DND-41 (cell line): ENCODE measurements around the gene SLC24A4.

ENCODE experiments used
- ATAC-seq: fragments of 200-7000 bp; cut with Tn5 transposase; 3 replicates; pipeline ENCODE4 v1.9.1; 2021; ENCODE audit warnings: low read depth; ENCODE audit not compliant: insufficient read depth
- DNase-seq: peaks from one replicate; pipeline ENCODE4 v3.0.0-alpha.2; 2020
- H2AFZ ChIP-seq: 2 replicates; pipeline ENCODE4 v1.6.0; 2012; ENCODE audit warnings: low read depth, low read length
- H3K27ac ChIP-seq: 2 replicates; pipeline ENCODE4 v1.5.1; 2012; ENCODE audit warnings: low read length, inconsistent platforms
- H3K27me3 ChIP-seq: fragments of 200-600 bp; sonication (generic); 2 replicates; pipeline ENCODE4 v1.6.0; 2012; ENCODE audit warnings: low read length, mild to moderate bottlenecking, inconsistent platforms; ENCODE audit not compliant: insufficient read depth, poor library complexity
- H3K36me3 ChIP-seq: 2 replicates; pipeline ENCODE4 v1.5.1; 2012; ENCODE audit warnings: low read length, inconsistent platforms; ENCODE audit not compliant: insufficient read depth
- H3K4me1 ChIP-seq: 2 replicates; pipeline ENCODE4 v1.5.1; 2012; ENCODE audit warnings: mild to moderate bottlenecking, low read length; ENCODE audit not compliant: insufficient read depth
- H3K4me2 ChIP-seq: 2 replicates; pipeline ENCODE4 v1.6.0; 2012; ENCODE audit warnings: mild to moderate bottlenecking, moderate library complexity, low read length, inconsistent platforms; ENCODE audit not compliant: insufficient read depth
- H3K4me3 ChIP-seq, 2 experiments: fragments of 200-600 bp in 1 of 2; shearing (Covaris generic) in 1 of 2; 2 replicates each; pipeline ENCODE4 v1.5.1; 2012 to 2016; ENCODE audit warnings: inconsistent platforms in 2 of 2, low read length in 2 of 2, mild to moderate bottlenecking in 2 of 2, low read depth in 1 of 2, moderate library complexity in 1 of 2
- H3K79me2 ChIP-seq: 2 replicates; pipeline ENCODE4 v1.6.0; 2012; ENCODE audit warnings: low read length, inconsistent platforms; ENCODE audit not compliant: insufficient read depth
- H3K9ac ChIP-seq: 2 replicates; pipeline ENCODE4 v1.6.0; 2012; ENCODE audit warnings: low read depth, mild to moderate bottlenecking, inconsistent platforms, low read length, moderate library complexity
- H3K9me3 ChIP-seq: 2 replicates; pipeline ENCODE4 v1.5.1; 2012; ENCODE audit warnings: low read length, moderate library complexity, mild to moderate bottlenecking, inconsistent platforms; ENCODE audit not compliant: insufficient read depth, severe bottlenecking
- H4K20me1 ChIP-seq: 2 replicates; pipeline ENCODE4 v1.6.0; 2012; ENCODE audit warnings: low read length; ENCODE audit not compliant: insufficient read depth
- CTCF ChIP-seq: IDR thresholded peaks from 2 replicates; pipeline ENCODE4 v1.5.1; 2012; ENCODE audit warnings: borderline replicate concordance, low read length, moderate library complexity, mild to moderate bottlenecking; ENCODE audit not compliant: poor library complexity, severe bottlenecking; ENCODE audit errors: extremely low read depth
- EZH2 ChIP-seq: IDR thresholded peaks from 3 replicates; pipeline ENCODE4 v1.6.1; 2012; ENCODE audit warnings: borderline replicate concordance, low read depth, mild to moderate bottlenecking, moderate library complexity, low read length, inconsistent platforms; ENCODE audit not compliant: severe bottlenecking

The SLC24A4 gene

GRCh38 chr14:92523752-92524151, 200.8 kb downstream of the SLC24A4 start:
- Histone ChIP-seq H3K4me2 (no peak overlapping the region), H2AFZ (no peak overlapping the region), H3K4me3 (no peak overlapping the region), H3K9ac (no peak overlapping the region), H3K9me3 (no peaks in the 10 kb centered on the region), H3K79me2 (no peaks in the 10 kb centered on the region), H4K20me1 (no peaks in the 10 kb centered on the region), H3K36me3 (no peaks in the 10 kb centered on the region), H3K27ac (no peak overlapping the region), H3K4me1 (no peaks in the 10 kb centered on the region), H3K27me3 (no peaks in the 10 kb centered on the region)
- TF ChIP-seq EZH2 (no peak), CTCF (no peak)
- ATAC-seq: no peak
- no peak for DNase-seq

- H3K9ac ChIP-seq: no peak overlapping the region
- H3K9me3 ChIP-seq: no peaks in the 10 kb centered on the region
- TF ChIP-seq CTCF (no peak), EZH2 (no peak)
- DNase-seq: no peak
- no peak overlapping the region for H3K4me2 ChIP-seq
- H3K27me3 ChIP-seq: no peaks in the 10 kb centered on the region
- no peaks in the 10 kb centered on the region for H3K79me2 ChIP-seq
- no peak for ATAC-seq
- no peak overlapping the region for H3K4me3 ChIP-seq
- no peaks in the 10 kb centered on the region for H3K36me3 ChIP-seq
- H2AFZ ChIP-seq: no peak overlapping the region
- no peaks in the 10 kb centered on the region for H3K4me1 ChIP-seq
- no peaks in the 10 kb centered on the region for H4K20me1 ChIP-seq
- H3K27ac ChIP-seq: no peak overlapping the region
Measured at GRCh38 chr14:92524602-92525185, 201.7 kb downstream of the SLC24A4 start.

- no peak overlapping the region for H3K9ac ChIP-seq
- no peak overlapping the region for H3K27ac ChIP-seq
- H3K4me3 ChIP-seq: no peak overlapping the region
- no peak for DNase-seq
- H4K20me1 ChIP-seq: no peaks in the 10 kb centered on the region
- H2AFZ ChIP-seq: no peak overlapping the region
- H3K4me2 ChIP-seq: no peak overlapping the region
- no peaks in the 10 kb centered on the region for H3K4me1 ChIP-seq
- no peaks in the 10 kb centered on the region for H3K36me3 ChIP-seq
- H3K27me3 ChIP-seq: no peaks in the 10 kb centered on the region
- H3K79me2 ChIP-seq: no peaks in the 10 kb centered on the region
- TF ChIP-seq CTCF (no peak), EZH2 (no peak)
- no peaks in the 10 kb centered on the region for H3K9me3 ChIP-seq
- ATAC-seq: no peak
Measured at GRCh38 chr14:92525322-92526095, 202.5 kb downstream of the SLC24A4 start.
